HG02642 (cell line): ENCODE measurements around the gene TEX29.

Experiments
- ATAC-seq: cut with Tn5 transposase; IDR thresholded peaks from one replicate; pipeline ENCODE4 v1.9.1; 2021; ENCODE audit warnings: mild to moderate bottlenecking; ENCODE audit not compliant: unreplicated experiment, poor library complexity

Gene TEX29

GRCh38 chr13:111388851-111389500 is 68.5 kb downstream of the TEX29 start:
- ATAC-seq, result no peak

- no peak for ATAC-seq
Measured at GRCh38 chr13:111389621-111390521, 69.4 kb downstream of the TEX29 start.

- no peak for ATAC-seq
Measured at GRCh38 chr13:111390522-111391270, 70.3 kb downstream of the TEX29 start.

GRCh38 chr13:111392486-111392885 is 72.0 kb downstream of the TEX29 start:
- ATAC-seq, result no peak

DNA sequence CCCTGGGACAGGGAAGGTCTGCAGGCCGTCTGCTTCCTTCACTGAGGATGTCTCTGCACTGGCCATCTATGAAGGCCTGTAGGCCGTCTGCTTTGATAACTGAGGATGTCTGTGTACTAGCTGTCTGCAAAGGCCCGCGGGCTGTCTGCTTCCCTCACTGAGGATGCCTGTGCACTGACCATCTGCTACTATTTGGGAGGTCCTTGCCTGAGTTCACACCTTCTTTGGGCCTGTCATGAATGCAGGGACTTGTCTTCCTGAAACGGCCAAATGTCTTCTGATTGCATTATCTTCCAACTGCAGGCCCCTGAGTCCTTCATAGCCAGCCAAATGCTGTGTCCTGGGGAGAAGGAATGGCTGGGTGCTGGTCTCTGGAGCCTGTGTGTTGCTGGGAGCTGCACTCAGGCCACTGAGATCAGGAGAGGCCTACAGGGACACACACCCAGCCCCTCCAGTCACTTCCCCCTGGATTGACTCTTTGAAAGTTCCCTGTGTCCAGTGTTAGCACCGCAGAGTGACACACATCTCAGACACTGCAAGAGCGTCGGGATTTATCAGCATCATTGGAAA is 72.9 kb downstream of the TEX29 start:
- ATAC-seq, result no peak
